ENCODE measurements around the gene PPARD. TPM values are rescaled to one million over a fixed set of nuclear protein-coding genes. Genes with fewer than 3 reads are reported as not detected.

Gene PPARD
- total RNA-seq, 2 donors from 2014 or later: 10.9 to 11.5 TPM

- no peak overlapping the region for H3K9ac ChIP-seq (ENCODE audit: extremely low read depth, low read length, poor library complexity, severe bottlenecking)
- no peaks in the 10 kb centered on the region for H3K4me1 ChIP-seq (ENCODE audit: control insufficient read depth, insufficient read depth, low read length)
- no peak overlapping the region for H3K27ac ChIP-seq (ENCODE audit: low read depth, low read length)
- WGBS, 2 experiments (ENCODE audit: insufficient coverage in 1 of 2, insufficient read length in 1 of 2): 78 to 89% methylated on average over 3 to 6 of the region's 8 CpGs
- no peak overlapping the region for H3K4me3 ChIP-seq (ENCODE audit: low read length)
- H3K36me3 ChIP-seq (ENCODE audit: control insufficient read depth, insufficient read depth, low read length): no peaks in the 10 kb centered on the region
- H3K27me3 Mint-ChIP-seq (ENCODE audit: insufficient read depth): no peaks in the 10 kb centered on the region
- no peak overlapping the region for H3K27ac Mint-ChIP-seq
- no peak for DNase-seq
- peaks cover 4% of the 10 kb centered on the region for H3K36me3 Mint-ChIP-seq (ENCODE audit: low read depth)
- no peaks in the 10 kb centered on the region for H3K9me3 ChIP-seq (ENCODE audit: control insufficient read depth, low read length)
- peaks cover 5% of the 10 kb centered on the region for H3K9me3 Mint-ChIP-seq
- H3K4me3 Mint-ChIP-seq: no peak overlapping the region
- no peaks in the 10 kb centered on the region for H3K27me3 ChIP-seq (ENCODE audit: control insufficient read depth, insufficient read depth, low read length, poor library complexity, severe bottlenecking)
- peaks cover 9% of the 10 kb centered on the region for H3K4me1 Mint-ChIP-seq
- TF ChIP-seq CTCF (conservative IDR thresholded peaks at IDR 0.05): no peak
These were observed 59.9 kb downstream of the PPARD start for GRCh38 chr6:35402136-35402855.

GRCh38 chr6:35402856-35403191, 60.5 kb downstream of the PPARD start:
- TF ChIP-seq CTCF (conservative IDR thresholded peaks at IDR 0.05): no peak
- Histone ChIP-seq H3K9ac (ENCODE audit: extremely low read depth, low read length, poor library complexity, severe bottlenecking) (no peak overlapping the region), H3K4me1 (ENCODE audit: control insufficient read depth, insufficient read depth, low read length) (no peaks in the 10 kb centered on the region), H3K9me3 (ENCODE audit: control insufficient read depth, low read length) (no peaks in the 10 kb centered on the region), H3K27ac (ENCODE audit: low read depth, low read length) (no peak overlapping the region), H3K4me3 (ENCODE audit: low read length) (no peak overlapping the region), H3K27me3 (ENCODE audit: control insufficient read depth, insufficient read depth, low read length, poor library complexity, severe bottlenecking) (no peaks in the 10 kb centered on the region), H3K36me3 (ENCODE audit: control insufficient read depth, insufficient read depth, low read length) (no peaks in the 10 kb centered on the region)
- H3K9me3 Mint-ChIP-seq: peaks cover under 1% of the 10 kb centered on the region
- WGBS, 2 experiments (ENCODE audit: insufficient coverage in 1 of 2, insufficient read length in 1 of 2): 89 to 94% methylated on average over 3 to 5 of the region's 5 CpGs
- H3K36me3 Mint-ChIP-seq (ENCODE audit: low read depth): no peaks in the 10 kb centered on the region
- H3K4me3 Mint-ChIP-seq: no peak overlapping the region
- no peak for DNase-seq
- H3K27ac Mint-ChIP-seq: no peak overlapping the region
- peaks cover 4% of the 10 kb centered on the region for H3K4me1 Mint-ChIP-seq
- H3K27me3 Mint-ChIP-seq (ENCODE audit: insufficient read depth): no peaks in the 10 kb centered on the region

GRCh38 chr6:35403544-35404442, 61.4 kb downstream of the PPARD start:
- no peak for TF ChIP-seq CTCF (conservative IDR thresholded peaks at IDR 0.05)
- no peaks in the 10 kb centered on the region for H3K36me3 Mint-ChIP-seq (ENCODE audit: low read depth)
- 91 to 94% methylated on average over 7 to 8 of the region's 8 CpGs for WGBS, 2 experiments (ENCODE audit: insufficient coverage in 1 of 2, insufficient read length in 1 of 2)
- Histone ChIP-seq H3K4me1 (ENCODE audit: control insufficient read depth, insufficient read depth, low read length) (no peaks in the 10 kb centered on the region), H3K36me3 (ENCODE audit: control insufficient read depth, insufficient read depth, low read length) (no peaks in the 10 kb centered on the region), H3K4me3 (ENCODE audit: low read length) (no peak overlapping the region), H3K27ac (ENCODE audit: low read depth, low read length) (no peak overlapping the region), H3K9me3 (ENCODE audit: control insufficient read depth, low read length) (no peaks in the 10 kb centered on the region), H3K9ac (ENCODE audit: extremely low read depth, low read length, poor library complexity, severe bottlenecking) (no peak overlapping the region), H3K27me3 (ENCODE audit: control insufficient read depth, insufficient read depth, low read length, poor library complexity, severe bottlenecking) (no peaks in the 10 kb centered on the region)
- H3K4me3 Mint-ChIP-seq: no peak overlapping the region
- no peak for DNase-seq
- H3K27ac Mint-ChIP-seq: no peak overlapping the region
- H3K27me3 Mint-ChIP-seq (ENCODE audit: insufficient read depth): no peaks in the 10 kb centered on the region
- H3K9me3 Mint-ChIP-seq: no peaks in the 10 kb centered on the region
- peaks cover 4% of the 10 kb centered on the region for H3K4me1 Mint-ChIP-seq
